SK-N-SH (cell line): ENCODE measurements around the gene OTOP2.

Experiments used
- CTCF ChIP-seq: fragments of 200-600 bp; sonication (generic); IDR thresholded peaks from 2 replicates; pipeline ENCODE4 v1.6.1; 2017; ENCODE audit warnings: antibody characterized with exemption, mild to moderate bottlenecking, moderate library complexity
- FOSL2 ChIP-seq: IDR thresholded peaks from 2 replicates; pipeline ENCODE4 v1.4.0; 2012; ENCODE audit warnings: low read depth, mild to moderate bottlenecking, moderate library complexity, borderline replicate concordance
- JUND ChIP-seq: IDR thresholded peaks from 2 replicates; pipeline ENCODE4 v1.4.0; 2012
- NFIC ChIP-seq: IDR thresholded peaks from 2 replicates; pipeline ENCODE4 v1.4.0; 2012; ENCODE audit warnings: borderline replicate concordance
- PBX3 ChIP-seq: IDR thresholded peaks from 2 replicates; pipeline ENCODE4; 2012
- POLR2AphosphoS5 ChIP-seq: IDR thresholded peaks from 2 replicates; pipeline ENCODE4 v1.6.1; 2012; ENCODE audit warnings: low read depth, low read length
- RAD21 ChIP-seq: IDR thresholded peaks from 2 replicates; pipeline ENCODE4 v1.6.1; 2012; ENCODE audit warnings: mild to moderate bottlenecking, low read length
- RCOR1 ChIP-seq: fragments of 150-350 bp; IDR thresholded peaks from 2 replicates; pipeline ENCODE4 v1.6.1; 2017; ENCODE audit warnings: antibody characterized with exemption, low read length
- REST ChIP-seq: IDR thresholded peaks from 2 replicates; pipeline ENCODE4 v1.6.1; 2012; ENCODE audit warnings: mild to moderate bottlenecking, low read depth, low read length, moderate library complexity

- TF ChIP-seq CTCF (no peak), RAD21 (no peak), PBX3 (no peak), POLR2AphosphoS5 (no peak), FOSL2 (no peak), JUND (no peak), REST (no peak), NFIC (no peak), RCOR1 (no peak)
Observed at GRCh38 chr17:74890554-74890953, 33.5 kb upstream of the OTOP2 start.
